Pericardium fibroblast (primary cell): ENCODE results near the gene ABCA13. TPM values are rescaled to one million over a fixed set of nuclear protein-coding genes. Genes with fewer than 3 reads are reported as not detected.

Experiments used
- total RNA-seq: library from RNA; depleted of rRNA; stranded (reverse); fragments of >200 nt; gene quantifications from 2 replicates; pipeline ENCODE4 v1.2.3, GENCODE V29; 2015

Gene ABCA13, protein sequence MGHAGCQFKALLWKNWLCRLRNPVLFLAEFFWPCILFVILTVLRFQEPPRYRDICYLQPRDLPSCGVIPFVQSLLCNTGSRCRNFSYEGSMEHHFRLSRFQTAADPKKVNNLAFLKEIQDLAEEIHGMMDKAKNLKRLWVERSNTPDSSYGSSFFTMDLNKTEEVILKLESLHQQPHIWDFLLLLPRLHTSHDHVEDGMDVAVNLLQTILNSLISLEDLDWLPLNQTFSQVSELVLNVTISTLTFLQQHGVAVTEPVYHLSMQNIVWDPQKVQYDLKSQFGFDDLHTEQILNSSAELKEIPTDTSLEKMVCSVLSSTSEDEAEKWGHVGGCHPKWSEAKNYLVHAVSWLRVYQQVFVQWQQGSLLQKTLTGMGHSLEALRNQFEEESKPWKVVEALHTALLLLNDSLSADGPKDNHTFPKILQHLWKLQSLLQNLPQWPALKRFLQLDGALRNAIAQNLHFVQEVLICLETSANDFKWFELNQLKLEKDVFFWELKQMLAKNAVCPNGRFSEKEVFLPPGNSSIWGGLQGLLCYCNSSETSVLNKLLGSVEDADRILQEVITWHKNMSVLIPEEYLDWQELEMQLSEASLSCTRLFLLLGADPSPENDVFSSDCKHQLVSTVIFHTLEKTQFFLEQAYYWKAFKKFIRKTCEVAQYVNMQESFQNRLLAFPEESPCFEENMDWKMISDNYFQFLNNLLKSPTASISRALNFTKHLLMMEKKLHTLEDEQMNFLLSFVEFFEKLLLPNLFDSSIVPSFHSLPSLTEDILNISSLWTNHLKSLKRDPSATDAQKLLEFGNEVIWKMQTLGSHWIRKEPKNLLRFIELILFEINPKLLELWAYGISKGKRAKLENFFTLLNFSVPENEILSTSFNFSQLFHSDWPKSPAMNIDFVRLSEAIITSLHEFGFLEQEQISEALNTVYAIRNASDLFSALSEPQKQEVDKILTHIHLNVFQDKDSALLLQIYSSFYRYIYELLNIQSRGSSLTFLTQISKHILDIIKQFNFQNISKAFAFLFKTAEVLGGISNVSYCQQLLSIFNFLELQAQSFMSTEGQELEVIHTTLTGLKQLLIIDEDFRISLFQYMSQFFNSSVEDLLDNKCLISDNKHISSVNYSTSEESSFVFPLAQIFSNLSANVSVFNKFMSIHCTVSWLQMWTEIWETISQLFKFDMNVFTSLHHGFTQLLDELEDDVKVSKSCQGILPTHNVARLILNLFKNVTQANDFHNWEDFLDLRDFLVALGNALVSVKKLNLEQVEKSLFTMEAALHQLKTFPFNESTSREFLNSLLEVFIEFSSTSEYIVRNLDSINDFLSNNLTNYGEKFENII (N-terminal part only)
- not detected in 2 replicates for total RNA-seq

DNA sequence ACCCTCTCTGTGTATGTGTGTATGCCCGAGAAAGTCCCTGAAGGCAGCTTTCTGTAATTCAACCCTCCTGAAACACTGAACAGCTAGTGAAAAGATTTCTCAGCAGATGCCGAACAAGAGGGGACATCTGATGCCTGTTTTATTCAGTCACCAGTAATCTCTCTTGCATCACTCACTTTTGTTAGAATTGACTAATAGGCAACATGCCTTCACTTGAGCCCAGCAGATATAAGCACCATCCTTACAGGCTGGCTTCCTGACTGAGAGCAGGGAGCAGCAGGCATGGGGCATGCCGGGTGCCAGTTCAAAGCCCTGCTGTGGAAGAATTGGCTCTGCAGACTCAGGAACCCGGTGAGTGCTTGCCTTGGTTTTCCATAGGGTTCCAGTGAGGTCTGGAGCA lies at the start of gene ABCA13:
ABCA13 (plus strand) TSS at position 257 of the 400 bp plus-strand sequence; CDS start at position 283, 26 bp downstream.

Other genes with a start within 250 kb of the ABCA13 start
- gene PKD1L1, start 223.0 kb upstream of the ABCA13 start, total RNA-seq = not detected in 2 replicates
- gene HUS1, start 191.8 kb upstream of the ABCA13 start, total RNA-seq = 6.2 and 27.7 TPM in 2 replicates
- not detected in 2 replicates for gene SUN3, start 142.4 kb upstream of the ABCA13 start, total RNA-seq
- not detected in 2 replicates for gene C7orf57, start 135.9 kb upstream of the ABCA13 start, total RNA-seq
- 18.2 and 23.7 TPM in 2 replicates for gene UPP1, start 82.2 kb upstream of the ABCA13 start, total RNA-seq